ENCODE results near the gene MRPL14.

- TF ChIP-seq CTCF (IDR thresholded peaks at IDR 0.05) (no peak), POLR2A (IDR thresholded peaks at IDR 0.05) (no peak)
Observed at GRCh38 chr6:44146685-44147084, 19.4 kb upstream of the MRPL14 start.

Data from testis (tissue), 2 donors.